ENCODE data around the gene MSRB3.

The MSRB3 gene

DNA sequence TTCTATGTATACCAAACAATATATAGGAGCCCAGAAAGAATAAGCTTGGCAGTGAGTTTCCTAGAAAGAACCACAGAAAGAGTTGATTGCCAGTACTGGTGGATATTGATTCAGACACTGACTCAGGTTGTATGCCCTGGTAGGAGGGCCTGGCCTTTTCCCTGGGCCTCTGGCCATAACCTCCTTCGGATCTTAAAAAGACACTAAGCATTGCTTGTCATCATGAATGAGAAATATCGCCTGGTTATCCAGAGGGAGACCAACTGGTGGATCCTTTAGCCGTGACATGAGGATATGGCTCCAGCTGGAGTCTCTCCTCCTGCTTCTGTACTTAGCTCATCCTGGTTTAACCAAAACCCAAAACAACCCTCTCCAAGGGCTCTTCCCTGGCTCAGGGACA lies 231.5 kb downstream of the MSRB3 start:
- H3K4me2 ChIP-seq (ENCODE audit: low read length), result no peak overlapping the region

DNA sequence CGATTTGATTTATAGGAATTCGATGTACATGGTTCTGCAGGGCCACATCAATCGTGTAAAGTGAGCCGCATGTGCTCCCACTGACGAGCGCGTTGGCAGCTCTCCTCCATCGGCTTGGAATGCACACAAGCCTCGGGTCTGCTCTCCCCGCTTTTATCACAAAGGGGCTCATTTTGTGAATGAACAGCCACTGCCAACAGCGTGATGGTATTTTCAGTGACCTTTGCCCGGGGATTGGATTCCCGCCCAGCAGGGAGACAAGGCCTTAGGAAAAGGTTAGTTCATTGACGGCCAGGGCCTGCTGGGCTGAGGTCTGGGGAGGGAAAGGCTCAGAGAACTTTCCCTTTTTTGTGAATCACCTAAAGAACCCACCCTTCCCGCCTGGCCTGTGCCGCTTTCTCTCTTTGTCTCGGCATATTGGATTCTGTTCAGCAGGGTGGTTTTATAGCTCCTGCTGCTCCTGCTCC lies 232.1 kb downstream of the MSRB3 start:
- Histone ChIP-seq H3K36me3 (replicated peaks; ENCODE audit: low read depth, low read length) (no peaks in the 10 kb centered on the region), H4K20me1 (ENCODE audit: insufficient read depth, low read length) (no peaks in the 10 kb centered on the region), H3K79me2 (ENCODE audit: low read length) (no peaks in the 10 kb centered on the region), H3K4me1 (ENCODE audit: low read length) (no peaks in the 10 kb centered on the region), H3K9ac (ENCODE audit: low read length) (no peak overlapping the region), H3K9me3 (ENCODE audit: insufficient read depth, low read length) (no peaks in the 10 kb centered on the region), H3K27me3 (ENCODE audit: low read depth, low read length) (peaks cover 9% of the 10 kb centered on the region; the same call in 1 of the 2 replicates), H2AFZ (ENCODE audit: low read depth, low read length) (no peak overlapping the region), H3K4me2 (ENCODE audit: low read length) (no peak overlapping the region), H3K4me3 (ENCODE audit: low read length) (no peak overlapping the region), H3K27ac (ENCODE audit: low read length) (no peak overlapping the region)
- no peak for TF ChIP-seq EZH2phosphoT487 (IDR thresholded peaks at IDR 0.05; ENCODE audit: low read depth)
- TF ChIP-seq, protein P1, sequence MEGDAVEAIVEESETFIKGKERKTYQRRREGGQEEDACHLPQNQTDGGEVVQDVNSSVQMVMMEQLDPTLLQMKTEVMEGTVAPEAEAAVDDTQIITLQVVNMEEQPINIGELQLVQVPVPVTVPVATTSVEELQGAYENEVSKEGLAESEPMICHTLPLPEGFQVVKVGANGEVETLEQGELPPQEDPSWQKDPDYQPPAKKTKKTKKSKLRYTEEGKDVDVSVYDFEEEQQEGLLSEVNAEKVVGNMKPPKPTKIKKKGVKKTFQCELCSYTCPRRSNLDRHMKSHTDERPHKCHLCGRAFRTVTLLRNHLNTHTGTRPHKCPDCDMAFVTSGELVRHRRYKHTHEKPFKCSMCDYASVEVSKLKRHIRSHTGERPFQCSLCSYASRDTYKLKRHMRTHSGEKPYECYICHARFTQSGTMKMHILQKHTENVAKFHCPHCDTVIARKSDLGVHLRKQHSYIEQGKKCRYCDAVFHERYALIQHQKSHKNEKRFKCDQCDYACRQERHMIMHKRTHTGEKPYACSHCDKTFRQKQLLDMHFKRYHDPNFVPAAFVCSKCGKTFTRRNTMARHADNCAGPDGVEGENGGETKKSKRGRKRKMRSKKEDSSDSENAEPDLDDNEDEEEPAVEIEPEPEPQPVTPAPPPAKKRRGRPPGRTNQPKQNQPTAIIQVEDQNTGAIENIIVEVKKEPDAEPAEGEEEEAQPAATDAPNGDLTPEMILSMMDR (IDR thresholded peaks at IDR 0.05; ENCODE audit: low read depth, low read length), result no peak

More for the DNA sequence above, 231.5 kb downstream of the MSRB3 start:
- Histone ChIP-seq H3K27ac (ENCODE audit: low read length) (no peak overlapping the region), H3K9ac (ENCODE audit: low read length) (no peak overlapping the region), H2AFZ (ENCODE audit: low read depth, low read length) (no peak overlapping the region), H3K4me3 (ENCODE audit: low read length) (no peak overlapping the region), H3K27me3 (ENCODE audit: low read depth, low read length) (peaks cover 7% of the 10 kb centered on the region), H3K79me2 (ENCODE audit: low read length) (no peaks in the 10 kb centered on the region), H3K9me3 (ENCODE audit: insufficient read depth, low read length) (no peaks in the 10 kb centered on the region), H4K20me1 (ENCODE audit: insufficient read depth, low read length) (no peaks in the 10 kb centered on the region), H3K36me3 (replicated peaks; ENCODE audit: low read depth, low read length) (no peaks in the 10 kb centered on the region), H3K4me1 (ENCODE audit: low read length) (no peaks in the 10 kb centered on the region)
- TF ChIP-seq EZH2phosphoT487 (IDR thresholded peaks at IDR 0.05; ENCODE audit: low read depth), result no peak
- TF ChIP-seq, protein P1 (IDR thresholded peaks at IDR 0.05; ENCODE audit: low read depth, low read length), result no peak

DNA sequence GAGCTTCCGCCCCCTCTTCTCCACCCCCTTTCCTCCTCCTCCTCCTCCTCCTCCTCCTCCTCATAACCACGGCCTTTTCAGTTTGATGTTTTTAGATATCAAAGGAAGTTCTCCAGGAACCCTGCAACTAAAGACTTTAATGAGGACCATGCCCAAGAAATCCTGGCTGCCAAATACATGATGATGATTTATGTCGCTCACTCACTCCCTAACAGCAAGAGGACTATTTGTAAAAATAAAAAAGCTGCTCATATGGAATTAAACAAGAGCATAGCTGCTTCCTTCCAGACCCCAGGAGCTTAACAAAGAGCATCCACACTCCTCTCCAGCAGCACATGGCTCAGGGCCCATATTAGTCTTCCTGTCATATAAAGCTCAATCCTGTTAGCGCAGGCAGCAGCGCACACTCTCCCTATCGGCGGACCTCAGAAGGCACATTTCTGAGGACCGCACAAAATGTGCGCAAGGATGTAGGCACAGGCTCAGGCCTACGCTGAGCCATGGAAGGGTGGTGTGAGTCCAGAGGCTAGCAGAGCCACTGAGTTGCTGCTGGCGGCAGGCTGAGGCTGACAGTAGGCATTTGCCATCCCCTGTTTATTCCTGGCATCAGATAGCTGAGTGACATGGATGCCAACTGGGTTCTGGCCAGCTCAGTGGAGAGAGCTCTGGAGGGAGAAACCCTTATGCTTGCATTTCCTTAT lies 232.8 kb downstream of the MSRB3 start:
- Histone ChIP-seq H3K4me3 (ENCODE audit: low read length) (no peak overlapping the region), H2AFZ (ENCODE audit: low read depth, low read length) (no peak overlapping the region), H3K27me3 (ENCODE audit: low read depth, low read length) (0 out of 2 replicates have a peak, but pooled peaks cover 7% of the 10 kb centered on the region), H3K79me2 (ENCODE audit: low read length) (no peaks in the 10 kb centered on the region), H4K20me1 (ENCODE audit: insufficient read depth, low read length) (no peaks in the 10 kb centered on the region), H3K9ac (ENCODE audit: low read length) (no peak overlapping the region), H3K27ac (ENCODE audit: low read length) (no peak overlapping the region), H3K4me1 (ENCODE audit: low read length) (no peaks in the 10 kb centered on the region), H3K4me2 (ENCODE audit: low read length) (no peak overlapping the region), H3K9me3 (ENCODE audit: insufficient read depth, low read length) (no peaks in the 10 kb centered on the region), H3K36me3 (replicated peaks; ENCODE audit: low read depth, low read length) (no peaks in the 10 kb centered on the region)
- TF ChIP-seq, protein P1 (IDR thresholded peaks at IDR 0.05; ENCODE audit: low read depth, low read length), result no peak
- no peak for TF ChIP-seq EZH2phosphoT487 (IDR thresholded peaks at IDR 0.05; ENCODE audit: low read depth)

DNA sequence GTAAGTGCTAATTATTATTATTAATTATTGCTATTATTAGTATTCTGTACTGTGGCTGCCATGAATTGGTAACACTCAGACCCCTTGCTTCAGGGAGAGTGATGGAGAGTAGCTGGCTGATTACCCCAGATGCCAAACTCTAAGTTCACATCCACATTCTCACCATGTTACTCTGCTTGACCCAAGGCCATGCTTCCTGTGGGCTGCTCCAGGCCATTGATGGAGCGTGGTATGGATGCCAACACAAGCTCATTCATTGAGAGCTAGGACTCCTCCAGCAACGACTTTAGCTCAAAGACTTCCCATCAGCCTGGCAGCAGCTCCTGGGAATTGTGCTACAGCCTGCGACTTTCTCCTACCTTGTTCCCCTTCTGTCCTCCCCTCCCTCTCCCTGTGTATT lies 233.4 kb downstream of the MSRB3 start:
- Histone ChIP-seq H3K27ac (ENCODE audit: low read length) (no peak overlapping the region), H3K36me3 (replicated peaks; ENCODE audit: low read depth, low read length) (no peaks in the 10 kb centered on the region), H2AFZ (ENCODE audit: low read depth, low read length) (no peak overlapping the region), H3K4me3 (ENCODE audit: low read length) (no peak overlapping the region), H3K79me2 (ENCODE audit: low read length) (no peaks in the 10 kb centered on the region), H3K4me2 (ENCODE audit: low read length) (no peak overlapping the region), H3K27me3 (ENCODE audit: low read depth, low read length) (0 out of 2 replicates have a peak, but pooled peaks cover 7% of the 10 kb centered on the region), H3K9ac (ENCODE audit: low read length) (no peak overlapping the region), H3K4me1 (ENCODE audit: low read length) (no peaks in the 10 kb centered on the region), H3K9me3 (ENCODE audit: insufficient read depth, low read length) (no peaks in the 10 kb centered on the region), H4K20me1 (ENCODE audit: insufficient read depth, low read length) (no peaks in the 10 kb centered on the region)
- TF ChIP-seq EZH2phosphoT487 (IDR thresholded peaks at IDR 0.05; ENCODE audit: low read depth), result no peak
- TF ChIP-seq, protein P1 (IDR thresholded peaks at IDR 0.05; ENCODE audit: low read depth, low read length), result no peak
